ENCODE results near the gene CDON. TPM values are rescaled to one million over a fixed set of nuclear protein-coding genes. Genes with fewer than 3 reads are reported as not detected.

CDON gene
- polyA plus RNA-seq, 1 of the 3 experiments (the other 2 are of a cell fraction) = 3.7 TPM

DNA sequence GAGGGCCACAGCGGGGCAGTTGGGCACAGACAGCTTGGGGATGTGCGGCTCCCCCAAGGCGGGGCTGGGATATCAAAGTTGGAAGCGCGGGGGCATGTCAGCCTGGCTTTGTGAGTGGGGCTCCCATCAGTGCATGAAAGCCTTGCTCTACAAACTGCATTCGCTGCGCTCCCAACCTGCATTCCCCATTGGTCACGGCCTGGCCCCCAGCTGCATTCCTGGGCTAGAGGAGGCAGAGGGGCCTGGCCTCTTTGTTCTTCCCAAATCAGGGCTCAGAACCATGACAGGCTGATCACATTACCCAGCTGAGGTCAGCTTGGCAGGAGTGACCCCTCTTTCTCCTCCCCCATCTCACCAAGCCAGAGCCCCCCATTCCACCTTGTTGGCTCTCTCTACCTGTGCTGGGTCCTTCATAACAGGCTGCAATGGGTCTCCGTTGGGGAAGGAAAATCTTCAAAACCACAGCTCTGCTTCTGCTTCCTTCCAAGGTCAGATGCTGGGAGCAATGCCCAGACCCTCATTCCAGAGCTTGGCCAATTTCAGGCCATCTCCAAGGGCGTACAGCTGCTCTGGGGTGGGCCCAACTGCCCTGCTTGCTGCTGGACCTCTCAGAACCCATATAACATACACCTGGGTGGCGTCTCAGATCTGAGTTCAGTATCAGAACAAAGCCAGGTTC is 38.7 kb upstream of the CDON start:
- H3K36me3 ChIP-seq (replicated peaks in 1 of 2; ENCODE audit: control insufficient read depth in 1 of 2, insufficient read depth in 2 of 2, low read length in 1 of 2) = no peaks in the 10 kb centered on the region
- no peaks in the 10 kb centered on the region for H3K9me3 ChIP-seq
- ChIA-PET POLR2A (interaction anchor here (1.1 to 6.4 kb wide), 2 partner anchors 12 to 39 kb away, joined by 3 to 45 read pairs; partner anchors contain the start of gene CDON), CTCF (interaction anchor here (0.6 to 3.7 kb wide), 6 partner anchors 9 to 141 kb away, joined by 3 to 21 read pairs (median 4); no protein-coding TSS in a partner anchor)
- H3K4me1 ChIP-seq (ENCODE audit: control insufficient read depth in 1 of 2, insufficient read depth in 2 of 2, low read depth in 1 of 2, low read length in 1 of 2) = peaks cover 6 to 67% of the 10 kb centered on the region in 2 experiments; a peak in 3 of 4 replicates
- peak overlapping the region in 1 of 2 experiments; percentile 93; a peak in 2 of 4 replicates for H3K27ac ChIP-seq (ENCODE audit: low read depth in 2 of 2, low read length in 1 of 2)
- no peaks in the 10 kb centered on the region for H3F3A ChIP-seq (replicated peaks; ENCODE audit: insufficient read depth)
- TF ChIP-seq, protein P1, sequence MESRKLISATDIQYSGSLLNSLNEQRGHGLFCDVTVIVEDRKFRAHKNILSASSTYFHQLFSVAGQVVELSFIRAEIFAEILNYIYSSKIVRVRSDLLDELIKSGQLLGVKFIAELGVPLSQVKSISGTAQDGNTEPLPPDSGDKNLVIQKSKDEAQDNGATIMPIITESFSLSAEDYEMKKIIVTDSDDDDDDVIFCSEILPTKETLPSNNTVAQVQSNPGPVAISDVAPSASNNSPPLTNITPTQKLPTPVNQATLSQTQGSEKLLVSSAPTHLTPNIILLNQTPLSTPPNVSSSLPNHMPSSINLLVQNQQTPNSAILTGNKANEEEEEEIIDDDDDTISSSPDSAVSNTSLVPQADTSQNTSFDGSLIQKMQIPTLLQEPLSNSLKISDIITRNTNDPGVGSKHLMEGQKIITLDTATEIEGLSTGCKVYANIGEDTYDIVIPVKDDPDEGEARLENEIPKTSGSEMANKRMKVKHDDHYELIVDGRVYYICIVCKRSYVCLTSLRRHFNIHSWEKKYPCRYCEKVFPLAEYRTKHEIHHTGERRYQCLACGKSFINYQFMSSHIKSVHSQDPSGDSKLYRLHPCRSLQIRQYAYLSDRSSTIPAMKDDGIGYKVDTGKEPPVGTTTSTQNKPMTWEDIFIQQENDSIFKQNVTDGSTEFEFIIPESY (IDR thresholded peaks at IDR 0.05; ENCODE audit: borderline replicate concordance, low read depth) = no peak
- TF ChIP-seq IRF3 (IDR thresholded peaks at IDR 0.05; ENCODE audit: low read depth, low read length) (no peak), GATA2 (CRISPR knock-in tag; IDR thresholded peaks at IDR 0.05) (no peak), EZH2phosphoT487 (IDR thresholded peaks at IDR 0.05; ENCODE audit: borderline replicate concordance, low read depth) (no peak), POLR2AphosphoS5 (IDR thresholded peaks at IDR 0.05; ENCODE audit: low read depth, low read length) (no peak), PBX3 (IDR thresholded peaks at IDR 0.05) (no peak), CTCF (IDR thresholded peaks at IDR 0.05) (no peak), SMC3 (IDR thresholded peaks at IDR 0.05; ENCODE audit: low read depth, low read length) (no peak), RXRA (IDR thresholded peaks at IDR 0.05; ENCODE audit: borderline replicate concordance, low read depth) (no peak), MEF2A (IDR thresholded peaks at IDR 0.05; ENCODE audit: borderline replicate concordance, low read depth) (no peak), RCOR1 (IDR thresholded peaks at IDR 0.05; ENCODE audit: low read length) (no peak), EP300 (IDR thresholded peaks at IDR 0.05; ENCODE audit: borderline replicate concordance in 1 of 2, low read depth in 1 of 2, low read length in 1 of 2) (no peak), JUND (IDR thresholded peaks at IDR 0.05) (no peak), RAD21 (IDR thresholded peaks at IDR 0.05; ENCODE audit: low read length) (no peak)
- TF ChIP-seq, protein P2, sequence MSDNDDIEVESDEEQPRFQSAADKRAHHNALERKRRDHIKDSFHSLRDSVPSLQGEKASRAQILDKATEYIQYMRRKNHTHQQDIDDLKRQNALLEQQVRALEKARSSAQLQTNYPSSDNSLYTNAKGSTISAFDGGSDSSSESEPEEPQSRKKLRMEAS (IDR thresholded peaks at IDR 0.05; ENCODE audit: low read depth) = no peak
- TF ChIP-seq, protein P3, sequence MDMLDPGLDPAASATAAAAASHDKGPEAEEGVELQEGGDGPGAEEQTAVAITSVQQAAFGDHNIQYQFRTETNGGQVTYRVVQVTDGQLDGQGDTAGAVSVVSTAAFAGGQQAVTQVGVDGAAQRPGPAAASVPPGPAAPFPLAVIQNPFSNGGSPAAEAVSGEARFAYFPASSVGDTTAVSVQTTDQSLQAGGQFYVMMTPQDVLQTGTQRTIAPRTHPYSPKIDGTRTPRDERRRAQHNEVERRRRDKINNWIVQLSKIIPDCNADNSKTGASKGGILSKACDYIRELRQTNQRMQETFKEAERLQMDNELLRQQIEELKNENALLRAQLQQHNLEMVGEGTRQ (IDR thresholded peaks at IDR 0.05; ENCODE audit: borderline replicate concordance, low read depth, low read length) = no peak
- H3K4me3 ChIP-seq (ENCODE audit: low read depth in 2 of 2, low read length in 1 of 2) = no peak overlapping the region
- H3K9ac ChIP-seq = no peak overlapping the region
- no peaks in the 10 kb centered on the region for H4K20me1 ChIP-seq (ENCODE audit: insufficient read depth)
- no peak overlapping the region for H2AFZ ChIP-seq (ENCODE audit: low read depth)
- no peaks in the 10 kb centered on the region for H3K27me3 ChIP-seq (ENCODE audit: insufficient read depth)
- H3K4me2 ChIP-seq = no peak overlapping the region
- no peaks in the 10 kb centered on the region for H3K9me2 ChIP-seq
- no peak for DNase-seq
- 89% methylated on average over 9 of the region's 11 CpGs for WGBS (ENCODE audit: low lambda C conversion rate)
- no peaks in the 10 kb centered on the region for H3K79me2 ChIP-seq (ENCODE audit: insufficient read depth)
